Measurements from ENCODE around the gene FMNL3. TPM values are rescaled to one million over a fixed set of nuclear protein-coding genes. Genes with fewer than 3 reads are reported as not detected.

Gene FMNL3
- total RNA-seq, 1 donor from 2014 or later: 21.1 TPM

GRCh38 chr12:49649445-49649844 lies 57.8 kb downstream of the FMNL3 start:
- Mint-ChIP-seq H3K4me3 (no peak overlapping the region), H3K4me1 (ENCODE audit: unreplicated experiment) (peaks cover 9% of the 10 kb centered on the region), H3K27ac (no peak overlapping the region), H3K9me3 (no peaks in the 10 kb centered on the region), H3K27me3 (no peaks in the 10 kb centered on the region), H3K36me3 (peaks cover 4% of the 10 kb centered on the region)
- TF ChIP-seq CTCF (conservative IDR thresholded peaks at IDR 0.05): no peak
- no peak for DNase-seq (ENCODE audit: extremely low spot score, unreplicated experiment)

- peaks cover 5% of the 10 kb centered on the region for H3K36me3 Mint-ChIP-seq
- no peak overlapping the region for H3K4me3 Mint-ChIP-seq
- TF ChIP-seq CTCF (conservative IDR thresholded peaks at IDR 0.05): no peak
- peaks cover 11% of the 10 kb centered on the region for H3K4me1 Mint-ChIP-seq (ENCODE audit: unreplicated experiment)
- H3K27ac Mint-ChIP-seq: peak overlapping the region; percentile 26
- no peaks in the 10 kb centered on the region for H3K9me3 Mint-ChIP-seq
- no peaks in the 10 kb centered on the region for H3K27me3 Mint-ChIP-seq
- no peak for DNase-seq (ENCODE audit: extremely low spot score, unreplicated experiment)
Measured at GRCh38 chr12:49648712-49649003, 58.5 kb downstream of the FMNL3 start.

- Mint-ChIP-seq H3K9me3 (no peaks in the 10 kb centered on the region), H3K27ac (peak overlapping the region; percentile 26)
Measured at GRCh38 chr12:49647827-49648711, 59.1 kb downstream of the FMNL3 start.

GRCh38 chr12:49646871-49647654 lies 60.1 kb downstream of the FMNL3 start:
- H3K4me3 Mint-ChIP-seq: no peak overlapping the region
- DNase-seq (ENCODE audit: extremely low spot score, unreplicated experiment): no peak
- H3K4me1 Mint-ChIP-seq (ENCODE audit: unreplicated experiment): peaks cover 11% of the 10 kb centered on the region
- H3K36me3 Mint-ChIP-seq: peaks cover 5% of the 10 kb centered on the region
- H3K27ac Mint-ChIP-seq: no peak overlapping the region
- TF ChIP-seq CTCF (conservative IDR thresholded peaks at IDR 0.05): no peak
- no peaks in the 10 kb centered on the region for H3K9me3 Mint-ChIP-seq
- no peaks in the 10 kb centered on the region for H3K27me3 Mint-ChIP-seq

More at GRCh38 chr12:49647827-49648711, 59.1 kb downstream of the FMNL3 start:
- Mint-ChIP-seq H3K36me3 (peaks cover 5% of the 10 kb centered on the region), H3K4me3 (no peak overlapping the region), H3K4me1 (ENCODE audit: unreplicated experiment) (peaks cover 11% of the 10 kb centered on the region), H3K27me3 (no peaks in the 10 kb centered on the region)
- no peak for TF ChIP-seq CTCF (conservative IDR thresholded peaks at IDR 0.05)
- DNase-seq (ENCODE audit: extremely low spot score, unreplicated experiment): no peak

GRCh38 chr12:49646331-49646830 lies 60.8 kb downstream of the FMNL3 start:
- no peak for DNase-seq (ENCODE audit: extremely low spot score, unreplicated experiment)
- Mint-ChIP-seq H3K4me1 (ENCODE audit: unreplicated experiment) (peaks cover 11% of the 10 kb centered on the region), H3K27me3 (no peaks in the 10 kb centered on the region), H3K36me3 (peaks cover 5% of the 10 kb centered on the region), H3K4me3 (no peak overlapping the region), H3K27ac (no peak overlapping the region), H3K9me3 (no peaks in the 10 kb centered on the region)
- TF ChIP-seq CTCF (conservative IDR thresholded peaks at IDR 0.05): no peak

All from type B pancreatic cell (in vitro differentiated cells).